Caco-2 (cell line): ENCODE data around the gene LIPC. TPM values are rescaled to one million over a fixed set of nuclear protein-coding genes. Genes with fewer than 3 reads are reported as not detected.

Source experiments
- BruUV-seq: library from RNA; stranded (reverse); fragments of 400-500 nt; replicated peaks from 2 replicates; lab custom pipeline; 2021; lab: Mats Ljungman, UMichigan
- CTCF ChIA-PET: fragments of 300-600 bp; sonication (Branson Sonifier 250); formaldehyde crosslinking; loops from one replicate; lab custom pipeline; 2022; ENCODE audit warnings: antibody characterized with exemption; lab: Charles Lee
- POLR2A ChIA-PET: fragments of 300-600 bp; sonication (Branson Sonifier 250); formaldehyde crosslinking; loops from one replicate; lab custom pipeline; 2022; ENCODE audit warnings: antibody characterized with exemption; lab: Charles Lee
- DNase-seq, 2 experiments: peaks; one replicate each; pipeline versions ENCODE4 v3.0.0 to v3.0.0-alpha.2; 2020 to 2022
- H3K27me3 ChIP-seq: replicated peaks from 2 replicates; pipeline ENCODE4 v1.6.0; 2011; ENCODE audit warnings: low read length; ENCODE audit not compliant: control insufficient read depth, insufficient read depth
- H3K36me3 ChIP-seq: 2 replicates; pipeline ENCODE4 v1.5.1; 2011; ENCODE audit warnings: low read length; ENCODE audit not compliant: control insufficient read depth, insufficient read depth
- H3K4me1 ChIP-seq: fragments of 250-450 bp; sonication (Bioruptor Pico); 2 replicates; pipeline ENCODE4 v1.5.1; 2020; ENCODE audit warnings: mild to moderate bottlenecking
- H3K4me3 ChIP-seq: 2 replicates; pipeline ENCODE4 v1.5.1; 2011; ENCODE audit warnings: low read depth, mild to moderate bottlenecking, control low read depth, low read length
- H3K9me3 ChIP-seq: fragments of 250-450 bp; sonication (Bioruptor Pico); 2 replicates; pipeline ENCODE4 v1.5.1; 2020; ENCODE audit warnings: mild to moderate bottlenecking, moderate library complexity
- H3K27ac Mint-ChIP-seq: one replicate; pipeline ENCODE4 v1.8.0; 2022; ENCODE audit warnings: mixed read lengths; ENCODE audit not compliant: unreplicated experiment
- H3K27me3 Mint-ChIP-seq: one replicate; pipeline ENCODE4 v1.8.0; 2022; ENCODE audit warnings: mixed read lengths; ENCODE audit not compliant: insufficient read depth, unreplicated experiment
- H3K36me3 Mint-ChIP-seq: one replicate; pipeline ENCODE4 v1.8.0; 2022; ENCODE audit warnings: mild to moderate bottlenecking, mixed read lengths; ENCODE audit not compliant: insufficient read depth, unreplicated experiment
- H3K4me1 Mint-ChIP-seq: one replicate; pipeline ENCODE4 v1.8.0; 2022; ENCODE audit warnings: low read depth, mixed read lengths; ENCODE audit not compliant: unreplicated experiment
- H3K4me3 Mint-ChIP-seq: one replicate; pipeline ENCODE4 v1.8.0; 2022; ENCODE audit warnings: mild to moderate bottlenecking, moderate library complexity, mixed read lengths; ENCODE audit not compliant: unreplicated experiment
- H3K9me3 Mint-ChIP-seq: one replicate; pipeline ENCODE4 v1.8.0; 2022; ENCODE audit warnings: mixed read lengths; ENCODE audit not compliant: unreplicated experiment
- CTCF ChIP-seq, 2 experiments: fragments of 200-600 bp in 1 of 2; IDR thresholded peaks; 1 replicate in 1 of 2; 2 replicates in 1 of 2; pipeline versions ENCODE4 v1.5.1 to v1.8.0; 2011 to 2022; ENCODE audit warnings: antibody characterized with exemption in 1 of 2, control low read depth in 1 of 2, inconsistent platforms in 1 of 2, low read depth in 1 of 2, low read length in 1 of 2, mild to moderate bottlenecking in 1 of 2, moderate library complexity in 1 of 2; ENCODE audit not compliant: insufficient read depth in 1 of 2, severe bottlenecking in 1 of 2, unreplicated experiment in 1 of 2
- intact Hi-C: fragments of 100-400 bp; cut with micrococcal nuclease; formaldehyde crosslinking; loops from one replicate; pipeline ENCODE4 v1.10.0; 2022; ENCODE audit not compliant: unreplicated experiment
- total RNA-seq: library from RNA; stranded (reverse); gene quantifications from 2 replicates; pipeline ENCODE4 v1.2.3, GENCODE V29; 2022

LIPC gene
- total RNA-seq, 1 experiment from 2014 or later, result 17.6 TPM

DNA sequence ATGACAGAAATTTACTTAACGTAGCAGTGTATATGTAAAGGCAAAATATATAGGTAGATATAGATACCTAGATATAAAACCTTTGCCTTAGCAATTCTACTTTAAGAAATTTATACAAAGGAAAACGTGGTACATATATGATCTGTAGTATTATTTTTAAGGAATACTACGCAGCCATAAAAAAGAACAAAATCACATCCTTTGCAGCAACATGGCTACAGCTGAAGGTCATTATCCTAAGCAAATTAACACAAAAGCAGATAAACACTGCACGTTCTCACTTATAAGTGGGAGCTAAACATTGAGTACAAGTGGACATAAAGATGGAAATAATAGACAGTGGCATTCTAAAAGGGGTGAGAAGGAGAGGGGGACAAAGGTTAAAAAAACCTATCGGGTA lies 14.8 kb upstream of the LIPC start:
- intact Hi-C loops, result no loop called here
- ChIA-PET CTCF (no interaction called here), POLR2A (no interaction called here)
- no peaks in the 10 kb centered on the region for H3K27me3 Mint-ChIP-seq
- Histone ChIP-seq H3K4me1 (peaks cover 10% of the 10 kb centered on the region), H3K9me3 (no peaks in the 10 kb centered on the region), H3K36me3 (no peaks in the 10 kb centered on the region), H3K4me3 (no peak overlapping the region), H3K27me3 (no peaks in the 10 kb centered on the region)
- H3K4me3 Mint-ChIP-seq, result no peak overlapping the region
- BruUV-seq, result no TSS peak
- H3K4me1 Mint-ChIP-seq, result no peaks in the 10 kb centered on the region
- H3K27ac Mint-ChIP-seq, result no peak overlapping the region
- no peaks in the 10 kb centered on the region for H3K9me3 Mint-ChIP-seq
- H3K36me3 Mint-ChIP-seq, result no peaks in the 10 kb centered on the region
- DNase-seq, result no peak
- TF ChIP-seq CTCF (IDR thresholded peaks at IDR 0.05; ENCODE audit: insufficient read depth in 1 of 2, low read depth in 1 of 2, low read length in 1 of 2, severe bottlenecking in 1 of 2, unreplicated experiment in 1 of 2), result no peak

DNA sequence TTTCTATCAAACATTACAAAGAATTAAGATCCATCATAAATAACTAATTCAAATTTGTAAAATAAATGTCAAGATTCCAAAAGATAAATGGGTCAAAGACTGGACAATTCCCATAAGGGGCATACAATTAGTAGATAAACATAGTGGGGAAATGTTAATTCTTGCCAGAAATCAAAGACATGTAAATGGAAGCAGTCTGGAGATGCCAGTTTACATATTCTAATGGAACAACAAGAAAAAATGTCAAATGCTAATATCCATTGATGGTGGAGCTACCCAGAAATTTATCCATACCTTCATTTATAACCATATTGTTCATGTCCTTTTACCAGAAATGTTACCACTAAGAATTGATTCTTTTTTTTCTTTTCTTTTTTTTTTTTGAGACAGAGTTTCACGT lies 13.7 kb upstream of the LIPC start:
- intact Hi-C loops, result no loop called here
- H3K4me1 Mint-ChIP-seq, result no peaks in the 10 kb centered on the region
- POLR2A ChIA-PET, result no interaction called here

GRCh38 chr15:58419803-58420524 lies 11.8 kb upstream of the LIPC start:
- no peak overlapping the region for H3K27ac Mint-ChIP-seq
- CTCF ChIA-PET, result no interaction called here
- no peak overlapping the region for H3K4me3 Mint-ChIP-seq
- H3K9me3 ChIP-seq, result no peaks in the 10 kb centered on the region
- no peak overlapping the region for H3K4me3 ChIP-seq
- no peaks in the 10 kb centered on the region for H3K27me3 Mint-ChIP-seq
- H3K4me1 Mint-ChIP-seq, result peaks cover 5% of the 10 kb centered on the region
- TF ChIP-seq CTCF (IDR thresholded peaks at IDR 0.05; ENCODE audit: insufficient read depth in 1 of 2, low read depth in 1 of 2, low read length in 1 of 2, severe bottlenecking in 1 of 2, unreplicated experiment in 1 of 2), result no peak
- BruUV-seq, result no TSS peak
- peaks cover 20% of the 10 kb centered on the region for H3K4me1 ChIP-seq
- POLR2A ChIA-PET, result no interaction called here
- no peaks in the 10 kb centered on the region for H3K36me3 Mint-ChIP-seq
- no peaks in the 10 kb centered on the region for H3K27me3 ChIP-seq
- intact Hi-C loops, result no loop called here
- no peak for DNase-seq
- no peaks in the 10 kb centered on the region for H3K36me3 ChIP-seq
- no peaks in the 10 kb centered on the region for H3K9me3 Mint-ChIP-seq

More for the DNA sequence above, 13.7 kb upstream of the LIPC start:
- DNase-seq, result no peak
- Histone ChIP-seq H3K36me3 (no peaks in the 10 kb centered on the region), H3K4me3 (no peak overlapping the region), H3K9me3 (no peaks in the 10 kb centered on the region), H3K4me1 (peaks cover 10% of the 10 kb centered on the region), H3K27me3 (no peaks in the 10 kb centered on the region)
- CTCF ChIA-PET, result no interaction called here
- no TSS peak for BruUV-seq
- no peak for TF ChIP-seq CTCF (IDR thresholded peaks at IDR 0.05; ENCODE audit: insufficient read depth in 1 of 2, low read depth in 1 of 2, low read length in 1 of 2, severe bottlenecking in 1 of 2, unreplicated experiment in 1 of 2)
- Mint-ChIP-seq H3K36me3 (no peaks in the 10 kb centered on the region), H3K27ac (no peak overlapping the region), H3K4me3 (no peak overlapping the region), H3K9me3 (no peaks in the 10 kb centered on the region), H3K27me3 (no peaks in the 10 kb centered on the region)
